GM18505 (cell line): ENCODE measurements around the gene TMEM237.

ENCODE experiments used
- ATAC-seq: cut with Tn5 transposase; IDR thresholded peaks from one replicate; pipeline ENCODE4 v1.9.1; 2021; ENCODE audit not compliant: unreplicated experiment
- POLR2A ChIP-seq: IDR thresholded peaks from 4 replicates; pipeline ENCODE4 v1.6.1; 2011; ENCODE audit warnings: borderline replicate concordance; ENCODE audit not compliant: insufficient read depth, insufficient read length; ENCODE audit errors: extremely low read depth

The TMEM237 gene

GRCh38 chr2:201628545-201628944 is 14.8 kb downstream of the TMEM237 start:
- ATAC-seq, result no peak
- no peak for TF ChIP-seq POLR2A

DNA sequence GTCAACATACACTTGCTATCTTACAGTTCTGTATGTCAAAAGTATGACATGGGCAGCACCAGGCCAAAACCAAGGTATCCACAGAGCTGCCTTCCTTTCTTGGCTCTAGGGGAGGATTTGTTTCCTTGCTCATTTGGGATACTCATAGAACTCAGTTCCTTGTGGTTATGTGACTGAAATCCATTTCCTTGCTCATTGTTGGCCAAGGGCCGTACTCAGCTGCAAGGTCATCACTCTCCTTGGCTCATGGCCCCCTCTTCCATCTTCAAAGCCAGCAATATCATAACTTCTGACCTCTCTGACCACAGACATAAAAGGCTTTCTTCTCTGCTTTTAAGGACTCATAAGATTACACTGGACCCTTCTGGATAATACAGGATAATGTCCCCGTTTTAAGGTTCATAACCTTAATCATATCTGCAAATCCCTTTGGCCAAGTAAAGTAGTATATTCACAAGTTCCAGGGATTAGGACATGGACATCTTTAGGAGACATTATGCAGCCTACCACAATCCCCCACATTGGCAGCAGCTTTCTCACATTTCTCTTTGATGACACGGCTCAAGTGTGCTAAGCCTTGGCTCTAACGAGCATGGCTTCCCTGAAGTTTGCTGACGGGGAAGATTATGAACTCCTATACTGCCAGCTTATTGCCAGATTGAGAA is 20.9 kb downstream of the TMEM237 start:
- ATAC-seq, result no peak
- no peak for TF ChIP-seq POLR2A

- ATAC-seq, result no peak
- TF ChIP-seq POLR2A, result no peak
Observed at GRCh38 chr2:201621293-201621999, 21.9 kb downstream of the TMEM237 start.

GRCh38 chr2:201618744-201619662 is 24.3 kb downstream of the TMEM237 start:
- ATAC-seq, result no peak
- TF ChIP-seq POLR2A, result no peak

GRCh38 chr2:201608021-201608420 is 35.3 kb downstream of the TMEM237 start:
- ATAC-seq, result no peak

DNA sequence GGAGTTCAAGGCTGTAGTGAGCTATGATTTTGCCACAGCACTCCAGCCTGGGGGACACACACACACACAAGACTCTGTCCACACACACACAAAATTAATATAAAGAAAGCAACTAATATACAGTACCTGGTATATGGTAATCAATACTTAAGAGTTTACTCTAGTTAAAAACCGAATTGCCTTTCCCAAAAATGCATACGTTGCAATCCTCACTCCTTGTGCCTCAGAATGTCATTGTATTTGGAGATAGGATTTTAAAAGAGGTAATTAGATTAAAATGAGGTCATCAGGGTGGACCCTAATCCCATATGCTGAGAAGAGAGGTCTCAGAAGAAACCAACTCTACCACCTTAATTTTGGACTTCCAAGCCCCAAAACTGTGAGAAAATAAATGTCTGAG is 35.7 kb downstream of the TMEM237 start:
- no peak for TF ChIP-seq POLR2A
- no peak for ATAC-seq

More at GRCh38 chr2:201608021-201608420, 35.3 kb downstream of the TMEM237 start:
- no peak for TF ChIP-seq POLR2A

- no peak for TF ChIP-seq POLR2A
- ATAC-seq, result no peak
Observed at GRCh38 chr2:201600906-201601305, 42.4 kb downstream of the TMEM237 start.

- no peak for ATAC-seq
- no peak for TF ChIP-seq POLR2A
Observed at GRCh38 chr2:201597397-201597796, 45.9 kb downstream of the TMEM237 start.

DNA sequence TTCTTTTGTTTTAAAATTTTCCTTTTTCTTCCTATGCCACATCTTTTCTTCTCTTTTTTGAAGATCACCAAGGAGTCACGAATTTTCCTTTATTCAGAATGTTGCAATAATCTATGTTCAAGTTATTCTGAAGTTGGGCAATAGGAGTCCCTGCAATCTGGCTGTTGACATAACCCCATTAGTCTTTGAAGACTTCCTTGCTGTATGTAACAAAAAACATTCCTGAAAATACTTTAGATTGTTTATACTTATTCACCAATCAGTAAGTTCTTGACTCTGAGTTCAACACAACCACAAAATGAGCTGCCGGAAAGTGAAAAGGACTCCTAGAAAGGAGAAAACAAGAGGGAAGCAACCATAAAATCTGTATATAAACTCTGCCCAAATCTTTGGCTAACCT is 62.8 kb downstream of the TMEM237 start:
- no peak for ATAC-seq
- TF ChIP-seq POLR2A, result no peak

- no peak for ATAC-seq
- no peak for TF ChIP-seq POLR2A
Observed at GRCh38 chr2:201579536-201579935, 63.8 kb downstream of the TMEM237 start.

- ATAC-seq, result no peak
- no peak for TF ChIP-seq POLR2A
Observed at GRCh38 chr2:201575971-201576370, 67.3 kb downstream of the TMEM237 start.

DNA sequence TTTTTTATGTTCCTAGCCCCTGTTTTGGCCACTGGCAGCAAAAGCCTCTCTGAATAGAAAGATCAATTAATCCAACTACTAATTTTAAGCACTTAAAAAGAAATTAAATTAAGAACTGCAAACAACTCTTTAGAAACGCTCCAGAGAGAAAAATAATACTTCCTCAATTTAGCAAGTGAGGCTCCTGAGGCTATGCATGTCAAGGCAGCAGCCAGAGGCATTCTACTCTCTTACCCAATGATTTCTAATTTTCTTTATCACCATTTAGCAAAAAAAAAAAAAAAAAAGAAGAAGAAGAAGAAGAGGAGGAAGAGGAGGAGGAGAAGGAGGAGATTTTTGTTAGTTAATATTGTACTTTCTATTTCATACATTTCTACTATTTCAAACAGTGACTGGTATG is 68.5 kb downstream of the TMEM237 start:
- TF ChIP-seq POLR2A, result no peak
- no peak for ATAC-seq

DNA sequence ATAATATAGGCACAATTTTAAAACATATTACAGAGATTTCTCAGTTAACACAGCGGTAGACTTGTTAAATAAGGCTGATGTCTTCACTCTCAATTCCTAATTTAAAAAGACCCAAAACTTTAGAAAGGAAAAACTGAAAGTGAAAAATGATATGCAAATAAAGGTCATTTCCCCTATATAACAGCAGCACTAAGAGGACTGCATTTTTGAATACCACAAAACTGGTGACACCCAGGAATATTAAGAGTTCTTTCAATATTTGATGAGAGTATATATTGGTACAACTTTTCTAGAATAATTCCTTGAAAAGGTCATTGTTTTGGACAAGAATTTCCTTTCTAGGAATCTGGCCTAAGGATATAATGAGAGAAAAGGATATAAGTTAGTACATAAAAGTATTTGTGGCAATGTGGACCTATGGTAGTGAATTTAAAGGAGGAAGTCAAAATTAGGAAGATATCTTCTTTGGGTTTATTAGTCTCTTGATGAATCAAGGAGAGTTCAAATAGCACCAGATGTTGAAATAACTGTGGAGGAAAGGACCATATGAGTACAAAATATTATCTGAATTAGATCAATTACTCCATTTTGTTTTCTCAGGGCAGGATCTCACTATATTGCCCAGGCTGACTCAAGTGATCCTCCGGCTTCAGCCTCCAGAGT is 70.3 kb downstream of the TMEM237 start:
- ATAC-seq, result no peak
- no peak for TF ChIP-seq POLR2A
